H9 (cell line): ENCODE results near the gene C1orf74. TPM values are rescaled to one million over a fixed set of nuclear protein-coding genes. Genes with fewer than 3 reads are reported as not detected.

Source experiments
- DNase-seq: peaks from one replicate; pipeline ENCODE4 v3.0.0-alpha.2; 2017
- H2AFZ ChIP-seq: one replicate; pipeline ENCODE4 v1.6.1; 2013; ENCODE audit warnings: mild to moderate bottlenecking, low read length, control low read depth, moderate library complexity
- H2AK5ac ChIP-seq: 2 replicates; pipeline ENCODE4 v1.6.1; 2013; ENCODE audit warnings: low read length, control low read depth, mixed read lengths; ENCODE audit not compliant: insufficient read length
- H2BK120ac ChIP-seq: one replicate; pipeline ENCODE4 v1.6.1; 2013; ENCODE audit warnings: low read depth, mild to moderate bottlenecking, low read length, control low read depth, inconsistent platforms; ENCODE audit not compliant: poor library complexity, severe bottlenecking
- H2BK12ac ChIP-seq: 2 replicates; pipeline ENCODE4 v1.6.1; 2013; ENCODE audit warnings: low read length, control low read depth, mixed read lengths, low read depth; ENCODE audit not compliant: insufficient read length
- H2BK15ac ChIP-seq: 2 replicates; pipeline ENCODE4 v1.6.1; 2013; ENCODE audit warnings: low read depth, low read length, control low read depth
- H2BK20ac ChIP-seq: one replicate; pipeline ENCODE4 v1.6.1; 2013; ENCODE audit warnings: low read depth, mild to moderate bottlenecking, low read length, control low read depth, inconsistent platforms; ENCODE audit not compliant: poor library complexity, severe bottlenecking
- H2BK5ac ChIP-seq: 2 replicates; pipeline ENCODE4 v1.6.1; 2013; ENCODE audit warnings: low read length, control low read depth, mixed read lengths; ENCODE audit not compliant: insufficient read length
- H3K14ac ChIP-seq: 2 replicates; pipeline ENCODE4 v1.6.1; 2013; ENCODE audit warnings: low read length, control low read depth; ENCODE audit not compliant: insufficient read depth
- H3K18ac ChIP-seq: 2 replicates; pipeline ENCODE4 v1.6.1; 2013; ENCODE audit warnings: low read depth, mild to moderate bottlenecking, mixed read lengths, low read length, control low read depth; ENCODE audit not compliant: insufficient read length
- H3K23ac ChIP-seq: 2 replicates; pipeline ENCODE4 v1.6.1; 2013; ENCODE audit warnings: low read length, control low read depth, mixed read lengths, low read depth; ENCODE audit not compliant: insufficient read length
- H3K23me2 ChIP-seq: 2 replicates; pipeline ENCODE4 v1.6.1; 2013; ENCODE audit warnings: low read depth, mild to moderate bottlenecking, mixed read lengths, low read length, control low read depth; ENCODE audit not compliant: insufficient read length, poor library complexity, severe bottlenecking
- H3K27ac ChIP-seq: 2 replicates; pipeline ENCODE4 v1.5.1; 2013; ENCODE audit warnings: low read length, control low read depth, mixed read lengths, low read depth; ENCODE audit not compliant: insufficient read length
- H3K27me3 ChIP-seq: 2 replicates; pipeline ENCODE4 v1.6.1; 2013; ENCODE audit warnings: low read length, control low read depth, inconsistent platforms; ENCODE audit not compliant: insufficient read depth
- H3K4ac ChIP-seq: 2 replicates; pipeline ENCODE4 v1.6.1; 2013; ENCODE audit warnings: low read depth, mild to moderate bottlenecking, control low read depth, inconsistent platforms, low read length, moderate library complexity
- H3K4me1 ChIP-seq: 2 replicates; pipeline ENCODE4 v1.6.1; 2013; ENCODE audit warnings: low read length, control low read depth, inconsistent platforms; ENCODE audit not compliant: insufficient read depth
- H3K4me2 ChIP-seq: 2 replicates; pipeline ENCODE4 v1.6.1; 2013; ENCODE audit warnings: low read length, control low read depth, mixed read lengths; ENCODE audit not compliant: insufficient read length, insufficient read depth
- H3K56ac ChIP-seq: 2 replicates; pipeline ENCODE4 v1.6.1; 2013; ENCODE audit warnings: low read depth, mild to moderate bottlenecking, mixed read lengths, low read length, control low read depth; ENCODE audit not compliant: insufficient read length
- H3K79me1 ChIP-seq: 2 replicates; pipeline ENCODE4 v1.6.1; 2013; ENCODE audit warnings: low read depth, mild to moderate bottlenecking, moderate library complexity, low read length, control low read depth, inconsistent platforms; ENCODE audit not compliant: insufficient read depth, poor library complexity, severe bottlenecking
- H3K79me2 ChIP-seq: 2 replicates; pipeline ENCODE4 v1.6.1; 2013; ENCODE audit warnings: low read length, control low read depth, inconsistent platforms; ENCODE audit not compliant: insufficient read depth
- H3K9ac ChIP-seq: 2 replicates; pipeline ENCODE4 v1.6.1; 2013; ENCODE audit warnings: low read length, control low read depth, mixed read lengths; ENCODE audit not compliant: insufficient read length; ENCODE audit errors: extremely low read depth
- H3K9me3 ChIP-seq: one replicate; pipeline ENCODE4 v1.6.1; 2013; ENCODE audit warnings: low read depth, low read length, inconsistent platforms; ENCODE audit not compliant: control insufficient read depth
- H3T11ph ChIP-seq: one replicate; pipeline ENCODE4 v1.6.1; 2013; ENCODE audit warnings: mild to moderate bottlenecking, low read length, control low read depth, inconsistent platforms
- H4K20me1 ChIP-seq: one replicate; pipeline ENCODE4 v1.6.1; 2013; ENCODE audit not compliant: control insufficient read depth, insufficient read length, insufficient read depth
- H4K5ac ChIP-seq: 2 replicates; pipeline ENCODE4 v1.6.1; 2013; ENCODE audit warnings: low read depth, mild to moderate bottlenecking, mixed read lengths, low read length, control low read depth; ENCODE audit not compliant: insufficient read length
- H4K8ac ChIP-seq: replicated peaks from 2 replicates; pipeline ENCODE4 v1.6.1; 2013; ENCODE audit warnings: low read length, control low read depth, mixed read lengths, low read depth; ENCODE audit not compliant: insufficient read length
- H4K91ac ChIP-seq: 2 replicates; pipeline ENCODE4 v1.6.1; 2013; ENCODE audit warnings: low read depth, mild to moderate bottlenecking, moderate library complexity, mixed read lengths, low read length, control low read depth; ENCODE audit not compliant: insufficient read length
- H3K27ac Mint-ChIP-seq, 3 experiments: 2 replicates in 2 of 3; 3 replicates in 1 of 3; pipeline ENCODE4 v1.8.0; 2020 to 2021; ENCODE audit warnings: mixed read lengths in 3 of 3, mild to moderate bottlenecking in 1 of 3, moderate library complexity in 1 of 3
- H3K27me3 Mint-ChIP-seq: 2 replicates; pipeline ENCODE4 v1.8.0; 2021; ENCODE audit warnings: low read depth, mild to moderate bottlenecking, moderate library complexity, mixed read lengths
- H3K36me3 Mint-ChIP-seq, 3 experiments: 2 replicates in 2 of 3; 3 replicates in 1 of 3; pipeline ENCODE4 v1.8.0; 2020 to 2021; ENCODE audit warnings: low read depth in 3 of 3, mixed read lengths in 3 of 3; ENCODE audit not compliant: insufficient read depth in 1 of 3
- H3K4me1 Mint-ChIP-seq, 2 experiments: 2 replicates each; pipeline ENCODE4 v1.8.0; 2020; ENCODE audit warnings: mixed read lengths in 2 of 2
- H3K4me3 Mint-ChIP-seq, 2 experiments: 2 replicates in 1 of 2; 3 replicates in 1 of 2; pipeline ENCODE4 v1.8.0; 2020 to 2021; ENCODE audit warnings: mild to moderate bottlenecking in 2 of 2, mixed read lengths in 2 of 2, moderate library complexity in 1 of 2
- H3K9me3 Mint-ChIP-seq, 2 experiments: 2 replicates in 1 of 2; 3 replicates in 1 of 2; pipeline ENCODE4 v1.8.0; 2020; ENCODE audit warnings: mild to moderate bottlenecking in 2 of 2, mixed read lengths in 2 of 2, moderate library complexity in 1 of 2
- CTCF ChIP-seq: fragments of 200-600 bp; sonication (generic); conservative IDR thresholded peaks from 3 replicates; pipeline ENCODE4 v1.8.0; 2021; ENCODE audit warnings: antibody characterized with exemption, mild to moderate bottlenecking
- WGBS: extraction: QIAGEN DNeasy Blood & Tissue Kit; methylation state at CpG from one replicate; pipeline ENCODE4 v1.1.7; 2013; ENCODE audit warnings: missing lambda C conversion rate, low lambda C conversion rate, mixed read lengths; ENCODE audit not compliant: insufficient read length; ENCODE audit errors: extremely low coverage; 5-methylcytosine and 5-hydroxymethylcytosine counted together
- total RNA-seq: library from RNA; stranded (reverse); gene quantifications from 2 replicates; pipeline ENCODE4 v1.2.1, GENCODE V29; 2021

The C1orf74 gene
- total RNA-seq, 1 experiment from 2014 or later, result 2.4 TPM

DNA sequence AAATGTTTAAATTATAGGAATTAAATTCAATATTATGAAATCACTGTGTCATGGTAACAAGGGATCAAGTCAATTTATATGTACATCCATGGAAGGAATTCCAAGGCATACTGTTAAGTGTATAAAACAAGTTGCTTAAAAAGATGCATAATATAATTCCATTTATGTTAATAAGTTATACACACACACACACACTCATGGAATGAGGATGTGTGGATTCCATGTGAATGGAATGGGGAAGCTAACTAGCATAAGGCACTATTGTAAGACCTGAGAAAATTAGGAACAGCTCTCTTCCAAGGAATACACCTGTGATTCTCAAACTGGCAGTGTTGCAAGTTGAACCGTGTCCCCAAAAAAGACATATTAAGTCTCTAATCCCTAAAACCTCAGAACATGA lies 46.1 kb downstream of the C1orf74 start:
- Histone ChIP-seq H2BK15ac (no peak overlapping the region), H3K4me2 (no peak overlapping the region), H3K23ac (no peak overlapping the region), H2AK5ac (no peak overlapping the region), H4K91ac (no peak overlapping the region), H2BK12ac (no peak overlapping the region), H2AFZ (no peak overlapping the region), H3K79me2 (no peaks in the 10 kb centered on the region), H3T11ph (no peak overlapping the region), H3K9ac (no peak overlapping the region), H2BK20ac (no peak overlapping the region), H2BK5ac (no peak overlapping the region), H3K79me1 (no peaks in the 10 kb centered on the region), H3K14ac (no peak overlapping the region), H3K18ac (no peak overlapping the region), H4K5ac (no peak overlapping the region), H3K9me3 (no peaks in the 10 kb centered on the region), H3K27ac (no peak overlapping the region), H2BK120ac (no peak overlapping the region), H3K4me1 (no peaks in the 10 kb centered on the region), H3K23me2 (no peaks in the 10 kb centered on the region), H3K4ac (no peak overlapping the region), H4K8ac (no peak overlapping the region), H3K27me3 (no peaks in the 10 kb centered on the region; the same call in 1 of the 2 replicates), H3K56ac (no peak overlapping the region), H4K20me1 (no peaks in the 10 kb centered on the region)
- H3K9me3 Mint-ChIP-seq, result no peaks in the 10 kb centered on the region
- no peaks in the 10 kb centered on the region for H3K36me3 Mint-ChIP-seq
- no peak overlapping the region for H3K4me3 Mint-ChIP-seq
- no peaks in the 10 kb centered on the region for H3K4me1 Mint-ChIP-seq
- DNase-seq, result no peak
- no peak overlapping the region for H3K27ac Mint-ChIP-seq
- peaks cover 38% of the 10 kb centered on the region for H3K27me3 Mint-ChIP-seq
- WGBS, result no CpG with 5 or more reads among the region's 1 CpG
- no peak for TF ChIP-seq CTCF
